Brain microvascular endothelial cell (primary cell): ENCODE results near the gene EXOC4.
"Not testable (repeated sequence)": the region's sequence is repeated elsewhere in the genome, so short reads cannot be mapped to it uniquely, and the experiment has no call there.

Source experiments
- DNase-seq: peaks from one replicate; pipeline ENCODE4 v3.0.0-alpha.2; 2020
- H3K27ac ChIP-seq: fragments of 250-450 bp; sonication (Bioruptor Pico); 2 replicates; pipeline ENCODE4 v1.5.1; 2020; ENCODE audit warnings: mild to moderate bottlenecking, moderate library complexity
- H3K27me3 ChIP-seq: fragments of 250-450 bp; sonication (Bioruptor Pico); replicated peaks from 2 replicates; pipeline ENCODE4 v1.5.1; 2020; ENCODE audit warnings: mild to moderate bottlenecking
- H3K36me3 ChIP-seq: fragments of 250-450 bp; sonication (Bioruptor Pico); replicated peaks from 2 replicates; pipeline ENCODE4 v1.5.1; 2020; ENCODE audit warnings: mild to moderate bottlenecking
- H3K4me3 ChIP-seq: 2 replicates; pipeline ENCODE4 v1.5.1; 2011; ENCODE audit warnings: low read depth, mild to moderate bottlenecking, control low read depth, low read length, moderate library complexity
- CTCF ChIP-seq: IDR thresholded peaks from 2 replicates; pipeline ENCODE4 v1.5.1; 2011; ENCODE audit warnings: low read depth, mild to moderate bottlenecking, moderate library complexity, low read length, control low read depth, inconsistent platforms; ENCODE audit errors: missing control alignments
- in situ Hi-C: cut with HindIII; loops from 2 replicates; pipeline ENCODE4 v1.10.0; 2017; ENCODE audit warnings: low sequenced_read_pairs, low pct_ligation_motif_present

EXOC4 gene

DNA sequence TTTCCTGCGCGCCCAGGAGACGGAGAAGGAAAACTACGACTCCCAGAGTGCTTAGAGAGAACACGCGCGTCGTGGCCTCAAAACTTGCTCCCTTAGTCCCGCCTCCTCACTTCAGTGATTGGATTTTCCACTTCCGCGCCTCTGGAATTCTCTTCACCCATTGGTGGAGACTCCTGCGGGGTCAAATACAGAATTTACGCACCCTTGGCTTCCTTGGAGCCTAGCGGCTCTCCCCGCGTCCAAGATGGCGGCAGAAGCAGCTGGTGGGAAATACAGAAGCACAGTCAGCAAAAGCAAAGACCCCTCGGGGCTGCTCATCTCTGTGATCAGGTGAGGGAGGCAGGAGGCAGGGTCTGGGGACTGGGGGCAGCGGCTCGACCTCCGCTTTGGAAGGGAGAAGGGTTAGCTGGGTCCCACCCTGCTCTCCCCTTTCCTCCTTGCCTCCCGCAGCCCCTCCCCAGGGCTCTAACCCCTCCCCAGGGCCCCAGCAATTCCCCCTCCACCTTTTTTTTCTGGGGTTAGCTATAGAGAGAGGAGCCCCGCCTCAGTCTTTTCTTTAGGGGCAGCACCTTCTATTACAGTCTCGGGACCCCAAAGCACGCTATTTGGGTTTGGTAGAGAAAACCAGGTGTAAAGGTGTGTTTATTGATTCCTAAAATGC is at the start of gene EXOC4:
TSS of gene EXOC4 (plus strand) at position 221 of the 661 bp plus-strand sequence.
- H3K36me3 ChIP-seq: no peaks in the 10 kb centered on the region
- peak within 1 kb of the TSS; percentile 90 for H3K4me3 ChIP-seq
- in situ Hi-C loops: no loop called here
- DNase-seq: peak; percentile 95
- TF ChIP-seq CTCF: no peak
- no peaks in the 10 kb centered on the region for H3K27me3 ChIP-seq
- H3K27ac ChIP-seq: peak within 1 kb of the TSS; percentile 68

DNA sequence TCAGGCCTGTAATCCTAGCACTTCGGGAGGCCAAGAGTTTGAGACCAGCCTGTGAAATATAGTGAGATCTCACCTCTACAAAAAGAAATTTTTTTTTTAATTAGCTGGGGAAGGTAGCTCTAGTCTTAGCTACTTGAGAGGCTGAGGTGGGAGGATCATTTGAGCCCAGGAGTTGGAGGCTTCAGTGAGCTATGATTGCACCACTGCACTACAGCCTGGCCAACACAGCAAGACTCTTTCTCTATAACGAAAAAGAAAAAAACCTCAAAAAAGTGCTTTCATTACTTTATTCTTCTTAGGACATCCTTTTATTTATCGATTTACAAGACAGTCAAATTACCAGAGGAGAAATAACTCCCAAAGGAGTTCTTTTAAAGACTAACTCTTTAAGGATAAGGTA is 49.4 kb upstream of the EXOC4 start:
- no peak overlapping the region for H3K4me3 ChIP-seq
- no peak for TF ChIP-seq CTCF
- no peak for DNase-seq
- H3K36me3 ChIP-seq: no peaks in the 10 kb centered on the region
- in situ Hi-C loops: no loop called here
- no peaks in the 10 kb centered on the region for H3K27me3 ChIP-seq
- H3K27ac ChIP-seq: no peak overlapping the region

- Histone ChIP-seq H3K27ac (no peak overlapping the region), H3K4me3 (no peak overlapping the region), H3K36me3 (no peaks in the 10 kb centered on the region), H3K27me3 (no peaks in the 10 kb centered on the region)
- peak; percentile 28 for TF ChIP-seq CTCF
- in situ Hi-C loops: no loop called here
- no peak for DNase-seq
Measured at GRCh38 chr7:133207687-133208086, 45.2 kb upstream of the EXOC4 start.

DNA sequence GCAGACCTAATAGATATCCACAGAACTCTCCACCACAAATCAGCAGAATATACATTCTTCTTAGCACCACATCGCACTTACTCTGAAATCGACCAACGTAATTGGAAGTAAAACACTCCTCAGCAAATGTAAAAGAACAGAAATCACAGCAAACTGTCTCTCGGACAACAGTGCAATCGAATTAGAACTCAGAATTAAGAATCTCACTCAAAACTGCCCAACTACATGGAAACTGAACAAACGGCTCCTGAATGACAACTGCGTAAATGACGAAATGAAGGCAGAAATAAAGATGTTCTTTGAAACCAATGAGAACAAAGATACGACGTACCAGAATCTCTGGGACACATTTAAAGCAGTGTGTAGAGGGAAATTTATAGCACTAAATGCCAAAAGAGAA is 42.1 kb upstream of the EXOC4 start:
- H3K4me3 ChIP-seq, H3K27me3 ChIP-seq, H3K36me3 ChIP-seq, in situ Hi-C loops, DNase-seq, H3K27ac ChIP-seq: not testable (repeated sequence)

DNA sequence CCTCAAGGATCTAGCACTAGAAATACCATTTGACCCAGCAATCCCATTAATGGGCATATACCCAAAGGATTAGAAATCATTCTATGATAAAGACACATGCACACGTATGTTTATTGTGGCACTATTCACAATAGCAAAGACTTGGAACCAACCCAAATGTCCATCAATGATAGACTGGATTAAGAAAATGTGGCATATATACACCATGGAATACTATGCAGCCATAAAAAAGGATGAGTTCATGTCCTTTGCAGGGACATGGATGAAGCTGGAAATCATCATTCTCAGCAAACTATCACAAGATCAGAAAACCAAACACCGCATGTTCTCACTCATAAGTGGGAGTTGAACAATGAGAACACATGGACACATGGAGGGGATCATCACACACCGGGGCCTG is 39.1 kb upstream of the EXOC4 start:
- H3K27me3 ChIP-seq, H3K4me3 ChIP-seq, H3K27ac ChIP-seq, H3K36me3 ChIP-seq, DNase-seq, in situ Hi-C loops: not testable (repeated sequence)

DNA sequence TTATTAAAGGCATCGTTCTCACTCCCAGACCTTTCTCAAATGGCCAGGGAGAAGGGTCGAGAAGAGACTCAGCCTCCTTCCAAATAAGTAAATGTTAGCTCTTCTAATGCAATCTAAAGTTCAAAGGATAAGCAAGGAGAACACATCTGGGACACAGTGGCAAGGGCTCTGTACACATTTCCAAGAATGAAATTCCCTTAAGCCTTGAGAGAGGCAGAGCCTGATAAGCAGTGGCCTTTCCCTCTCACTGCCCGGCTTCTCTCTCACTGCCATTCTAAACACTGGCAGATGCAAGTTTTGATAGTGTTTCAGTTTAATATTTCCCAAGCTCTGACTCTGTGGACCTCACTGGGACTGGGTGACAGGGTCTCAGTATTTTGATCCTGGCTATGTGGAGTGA is 35.1 kb upstream of the EXOC4 start:
- in situ Hi-C loops: no loop called here
- TF ChIP-seq CTCF: no peak

DNA sequence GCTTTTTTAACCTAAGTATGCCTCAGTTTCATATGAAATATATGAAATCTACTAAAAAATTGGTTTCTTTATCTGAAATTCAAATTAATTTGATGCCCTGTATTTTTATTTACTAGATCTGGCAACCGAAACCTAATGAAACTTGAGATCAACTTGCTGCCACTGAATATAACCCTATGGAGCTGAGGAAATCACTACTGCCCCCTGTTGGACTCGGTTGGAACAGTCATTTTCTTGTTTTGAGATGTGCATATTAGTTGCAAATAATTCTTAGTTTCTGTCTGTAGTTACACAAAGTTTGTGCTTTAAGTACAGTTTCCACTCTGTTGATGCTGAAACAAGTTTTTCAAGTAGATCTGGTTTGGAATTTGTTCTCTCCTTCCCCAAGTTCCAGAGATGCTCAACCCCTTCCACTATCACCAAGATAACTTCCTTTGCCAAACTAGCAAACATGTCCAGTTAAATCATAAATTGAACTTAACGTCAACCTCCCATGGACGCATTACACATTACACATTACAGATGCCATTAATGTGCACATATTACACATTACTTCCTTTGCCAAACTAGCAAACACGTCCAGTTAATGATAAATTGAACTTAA is 22.2 kb upstream of the EXOC4 start:
- in situ Hi-C loops: no loop called here
- Histone ChIP-seq H3K36me3 (no peaks in the 10 kb centered on the region), H3K4me3 (no peak overlapping the region), H3K27ac (no peak overlapping the region), H3K27me3 (no peaks in the 10 kb centered on the region)
- TF ChIP-seq CTCF: peak; percentile 80
- DNase-seq: peak; percentile 76

More for the DNA sequence above, 35.1 kb upstream of the EXOC4 start:
- H3K27me3 ChIP-seq: no peaks in the 10 kb centered on the region
- no peak overlapping the region for H3K4me3 ChIP-seq
- no peaks in the 10 kb centered on the region for H3K36me3 ChIP-seq
- no peak for DNase-seq
- no peak overlapping the region for H3K27ac ChIP-seq
